DOHH2 (cell line): ENCODE results near the gene WDFY2.

ENCODE experiments used
- CTCF ChIP-seq: fragments of 200-600 bp; sonication (generic); IDR thresholded peaks from one replicate; pipeline ENCODE4 v1.5.1; 2014; ENCODE audit warnings: antibody characterized with exemption, mild to moderate bottlenecking, low read depth, low read length; ENCODE audit not compliant: poor library complexity, severe bottlenecking
- EZH2phosphoT487 ChIP-seq: fragments of 200-600 bp; sonication (generic); IDR thresholded peaks from 2 replicates; pipeline ENCODE4 v1.6.1; 2017; ENCODE audit warnings: borderline replicate concordance, mild to moderate bottlenecking, antibody characterized with exemption, low read length, moderate library complexity, mixed read lengths

- TF ChIP-seq CTCF: no peak
- no peak for TF ChIP-seq EZH2phosphoT487
Observed at GRCh38 chr13:51541037-51541436, 43.2 kb upstream of the WDFY2 start.
